Naive thymus-derived CD4-positive, alpha-beta T cell (primary cell): ENCODE measurements around the gene MEGF11. TPM values are rescaled to one million over a fixed set of nuclear protein-coding genes. Genes with fewer than 3 reads are reported as not detected.

Experiments used
- ATAC-seq: fragments of 150-1000 bp; cut with Tn5 transposase; 2 replicates; pipeline ENCODE4 v1.10.0; 2021; ENCODE audit warnings: mild to moderate bottlenecking, moderate library complexity
- CTCF ChIA-PET: fragments of 350-600 bp; sonication (Branson Sonifier 250); formaldehyde crosslinking; loops from one replicate; lab custom pipeline; 2021; ENCODE audit warnings: antibody characterized with exemption; lab: Charles Lee
- POLR2A ChIA-PET: fragments of 350-600 bp; sonication (Branson Sonifier 250); formaldehyde crosslinking; loops from one replicate; lab custom pipeline; 2021; ENCODE audit warnings: antibody characterized with exemption, inconsistent platforms; lab: Charles Lee
- DNase-seq, 9 donors: peaks; one replicate each; pipeline versions ENCODE4 v3.0.0 to v3.0.0-alpha.2; 2020 to 2022; ENCODE audit warnings: mixed read lengths in 1 of 9
- H3K27ac ChIP-seq: one replicate; pipeline ENCODE4 v1.7.0; 2013; ENCODE audit warnings: mild to moderate bottlenecking, low read depth, low read length, moderate library complexity
- H3K27me3 ChIP-seq, 2 donors: one replicate each; pipeline ENCODE4 v1.7.0; 2013; ENCODE audit warnings: low read length in 2 of 2, mild to moderate bottlenecking in 2 of 2, moderate library complexity in 2 of 2; ENCODE audit not compliant: control insufficient read depth in 2 of 2, insufficient read depth in 2 of 2
- H3K36me3 ChIP-seq, 3 experiments: 1 replicate in 2 of 3; 2 replicates in 1 of 3; pipeline ENCODE4 v1.7.0; 2013; ENCODE audit warnings: low read length in 3 of 3, mild to moderate bottlenecking in 3 of 3, moderate library complexity in 1 of 3; ENCODE audit not compliant: insufficient read depth in 3 of 3, control insufficient read depth in 2 of 3
- H3K4me1 ChIP-seq, 2 donors: one replicate each; pipeline ENCODE4 v1.7.0; 2013; ENCODE audit warnings: low read length in 2 of 2, mild to moderate bottlenecking in 2 of 2, moderate library complexity in 1 of 2; ENCODE audit not compliant: control insufficient read depth in 2 of 2, insufficient read depth in 2 of 2
- H3K4me3 ChIP-seq: 2 replicates; pipeline ENCODE4 v1.7.0; 2013; ENCODE audit warnings: mild to moderate bottlenecking, low read length
- H3K9me3 ChIP-seq, 3 experiments: 1 replicate in 2 of 3; 2 replicates in 1 of 3; pipeline ENCODE4 v1.7.0; 2013; ENCODE audit warnings: low read length in 3 of 3; ENCODE audit not compliant: control insufficient read depth in 2 of 3
- H3K27ac Mint-ChIP-seq, 9 donors: one replicate each; pipeline ENCODE4 v1.8.0; 2020 to 2022; ENCODE audit warnings: mixed read lengths in 9 of 9, mild to moderate bottlenecking in 8 of 9, moderate library complexity in 5 of 9, inconsistent platforms in 2 of 9
- H3K27me3 Mint-ChIP-seq, 5 donors: one replicate each; pipeline ENCODE4 v1.8.0; 2021 to 2022; ENCODE audit warnings: mixed read lengths in 5 of 5, mild to moderate bottlenecking in 1 of 5
- H3K36me3 Mint-ChIP-seq, 5 donors: one replicate each; pipeline ENCODE4 v1.8.0; 2020 to 2022; ENCODE audit warnings: mixed read lengths in 5 of 5, mild to moderate bottlenecking in 3 of 5, inconsistent platforms in 1 of 5
- H3K4me1 Mint-ChIP-seq, 7 donors: one replicate each; pipeline ENCODE4 v1.8.0; 2020 to 2022; ENCODE audit warnings: mixed read lengths in 7 of 7, mild to moderate bottlenecking in 3 of 7, inconsistent platforms in 1 of 7
- H3K4me3 Mint-ChIP-seq, 10 donors: one replicate each; pipeline ENCODE4 v1.8.0; 2020 to 2022; ENCODE audit warnings: mild to moderate bottlenecking in 10 of 10, mixed read lengths in 10 of 10, moderate library complexity in 6 of 10, inconsistent platforms in 2 of 10
- H3K9me3 Mint-ChIP-seq, 11 donors: one replicate each; pipeline ENCODE4 v1.8.0; 2020 to 2022; ENCODE audit warnings: mixed read lengths in 11 of 11, mild to moderate bottlenecking in 4 of 11, inconsistent platforms in 1 of 11, moderate library complexity in 1 of 11
- intact Hi-C, 2 donors: fragments of 100-400 bp; cut with micrococcal nuclease; formaldehyde crosslinking; loops; one replicate each; pipeline ENCODE4 v1.15.1; 2023
- polyA plus RNA-seq, 2 donors: library from polyadenylated mRNA; unstranded; fragments of 300-500 nt; fragmentation: Illumina TruSeq; gene quantifications; one replicate each; pipeline ENCODE4 v1.2.3, GENCODE V29; 2021
- total RNA-seq, 6 experiments: library from RNA in 5 of 6; stranded (reverse) in 5 of 6; gene quantifications; 1 replicate in 5 of 6; 2 replicates in 1 of 6; pipeline ENCODE4 v1.2.3 and lab custom pipeline; 2021 to 2026

The MEGF11 gene
- total and polyA plus RNA-seq, 7 experiments from 2014 or later, result 0.45 TPM; not detected in 6

GRCh38 chr15:66254951-66255676, 1.6 kb upstream of the MEGF11 start:
- POLR2A ChIA-PET, result no interaction called here
- no peak overlapping the region for H3K27ac Mint-ChIP-seq
- H3K27ac ChIP-seq, result no peak overlapping the region
- CTCF ChIA-PET, result interaction anchor here (0.6 to 1.5 kb wide), 2 partner anchors 15 to 1106 kb away, joined by 3 to 4 read pairs; no protein-coding TSS in a partner anchor
- intact Hi-C loops, result loop anchor here in 1 of 2 donors (5.0 kb wide), 1 partner anchor 37 kb away; the partner anchor contains the start of gene DIS3L
- no peaks in the 10 kb centered on the region for H3K9me3 Mint-ChIP-seq
- H3K27me3 Mint-ChIP-seq, result peaks cover 51 to 79% (median 59%) of the 10 kb centered on the region in 5 donors
- DNase-seq (no peak), ATAC-seq (no peak)
- H3K9me3 ChIP-seq, result no peaks in the 10 kb centered on the region
- H3K4me1 Mint-ChIP-seq, result peaks cover 7 to 28% (median 16%) of the 10 kb centered on the region in 7 donors
- peaks cover 0 to 4% (median 3%) of the 10 kb centered on the region in 5 donors for H3K36me3 Mint-ChIP-seq
- H3K4me3 Mint-ChIP-seq, result peak overlapping the region in 6 of 10 donors; percentile 14 to 96 (median 64)
- H3K4me1 ChIP-seq, result peaks cover 0 to 14% of the 10 kb centered on the region in 2 donors
- H3K36me3 ChIP-seq, result no peaks in the 10 kb centered on the region
- no peak overlapping the region for H3K4me3 ChIP-seq
- peaks cover 3 to 26% of the 10 kb centered on the region in 2 donors for H3K27me3 ChIP-seq

- CTCF ChIA-PET, result interaction anchor here (0.6 kb wide), 1 partner anchor 1106 kb away, joined by 3 read pairs; no protein-coding TSS in a partner anchor
- H3K27ac Mint-ChIP-seq, result peak overlapping the region in 1 of 9 donors; percentile 50
- H3K27me3 Mint-ChIP-seq, result peaks cover 53 to 82% (median 65%) of the 10 kb centered on the region in 5 donors
- DNase-seq, result no peak
- POLR2A ChIA-PET, result no interaction called here
- Histone ChIP-seq H3K9me3 (no peaks in the 10 kb centered on the region), H3K4me3 (peak overlapping the region; percentile 24), H3K36me3 (no peaks in the 10 kb centered on the region), H3K4me1 (peaks cover 0 to 14% of the 10 kb centered on the region in 2 donors), H3K27me3 (peaks cover 3 to 28% of the 10 kb centered on the region in 2 donors), H3K27ac (no peak overlapping the region)
- no peak for ATAC-seq
- no peaks in the 10 kb centered on the region for H3K9me3 Mint-ChIP-seq
- intact Hi-C loops, result loop anchor here in 1 of 2 donors (5.0 kb wide), 1 partner anchor 38 kb away; the partner anchor contains the start of gene DIS3L
- H3K4me3 Mint-ChIP-seq, result peak overlapping the region; percentile 78 to 96 (median 88)
- peaks cover 0 to 4% (median 3%) of the 10 kb centered on the region in 5 donors for H3K36me3 Mint-ChIP-seq
- H3K4me1 Mint-ChIP-seq, result peaks cover 7 to 28% (median 16%) of the 10 kb centered on the region in 7 donors
Observed at GRCh38 chr15:66254089-66254950, 770 bp upstream of the MEGF11 start.

GRCh38 chr15:66252685-66253417, 699 bp downstream of the MEGF11 start:
- H3K4me1 ChIP-seq, result peaks cover 0 to 14% of the 10 kb centered on the region in 2 donors
- CTCF ChIA-PET, result no interaction called here
- Mint-ChIP-seq H3K4me1 (peaks cover 7 to 28% (median 18%) of the 10 kb centered on the region in 7 donors), H3K27me3 (peaks cover 56 to 88% (median 73%) of the 10 kb centered on the region in 5 donors), H3K36me3 (peaks cover 0 to 4% (median 3%) of the 10 kb centered on the region in 5 donors), H3K27ac (no peak overlapping the region), H3K4me3 (peak overlapping the region; percentile 65 to 96 (median 79)), H3K9me3 (no peaks in the 10 kb centered on the region)
- intact Hi-C loops, result loop anchor here (1.0 to 5.0 kb wide), 4 partner anchors 34 to 245 kb away; partner anchors contain the start of genes DIS3L (in 1 of the 2) and SNAPC5 (in 1 of the 2)
- DNase-seq, result peak in 4 of 9 donors; percentile 7 to 39 (median 13)
- POLR2A ChIA-PET, result no interaction called here
- peaks cover 3 to 28% of the 10 kb centered on the region in 2 donors for H3K27me3 ChIP-seq
- H3K4me3 ChIP-seq, result peak overlapping the region; percentile 76
- no peak overlapping the region for H3K27ac ChIP-seq
- no peaks in the 10 kb centered on the region for H3K36me3 ChIP-seq
- ATAC-seq, result peak; percentile 49
- H3K9me3 ChIP-seq, result no peaks in the 10 kb centered on the region

- peaks cover 0 to 4% (median 3%) of the 10 kb centered on the region in 5 donors for H3K36me3 Mint-ChIP-seq
- DNase-seq (peak in 7 of 9 donors; percentile 22 to 63 (median 36)), ATAC-seq (peak; percentile 73)
- POLR2A ChIA-PET, result no interaction called here
- H3K27ac Mint-ChIP-seq, result no peak overlapping the region
- intact Hi-C loops, result loop anchor here (1.0 to 5.0 kb wide), 4 partner anchors 35 to 246 kb away; partner anchors contain the start of genes DIS3L (in 1 of the 2) and SNAPC5 (in 1 of the 2)
- peaks cover 7 to 28% (median 18%) of the 10 kb centered on the region in 7 donors for H3K4me1 Mint-ChIP-seq
- H3K36me3 ChIP-seq, result no peaks in the 10 kb centered on the region
- H3K27me3 Mint-ChIP-seq, result peaks cover 54 to 89% (median 70%) of the 10 kb centered on the region in 5 donors
- CTCF ChIA-PET, result interaction anchor here (0.5 kb wide), 1 partner anchor 325 kb away, joined by 3 read pairs; no protein-coding TSS in a partner anchor
- H3K9me3 Mint-ChIP-seq, result no peaks in the 10 kb centered on the region
- H3K4me3 ChIP-seq, result peak overlapping the region; percentile 76
- peaks cover 0 to 14% of the 10 kb centered on the region in 2 donors for H3K4me1 ChIP-seq
- peaks cover 3 to 28% of the 10 kb centered on the region in 2 donors for H3K27me3 ChIP-seq
- H3K4me3 Mint-ChIP-seq, result peak overlapping the region; percentile 58 to 96 (median 79)
- no peaks in the 10 kb centered on the region for H3K9me3 ChIP-seq
- no peak overlapping the region for H3K27ac ChIP-seq
Observed at GRCh38 chr15:66251790-66252684, 1.5 kb downstream of the MEGF11 start.

- Mint-ChIP-seq H3K4me3 (peak overlapping the region; percentile 25 to 96 (median 68)), H3K4me1 (peaks cover 7 to 28% (median 18%) of the 10 kb centered on the region in 7 donors), H3K36me3 (peaks cover 0 to 4% (median 3%) of the 10 kb centered on the region in 5 donors), H3K9me3 (no peaks in the 10 kb centered on the region), H3K27ac (peak overlapping the region in 2 of 9 donors; percentile 1 to 34), H3K27me3 (peaks cover 46 to 85% (median 66%) of the 10 kb centered on the region in 5 donors)
- Histone ChIP-seq H3K27me3 (peaks cover 3 to 28% of the 10 kb centered on the region in 2 donors), H3K36me3 (no peaks in the 10 kb centered on the region), H3K9me3 (no peaks in the 10 kb centered on the region), H3K4me3 (no peak overlapping the region), H3K27ac (no peak overlapping the region), H3K4me1 (peaks cover 0 to 14% of the 10 kb centered on the region in 2 donors)
- no peak for ATAC-seq
- ChIA-PET CTCF (interaction anchor here (0.5 to 0.7 kb wide), 3 partner anchors 253 to 804 kb away, joined by 3 read pairs; no protein-coding TSS in a partner anchor), POLR2A (no interaction called here)
- intact Hi-C loops, result loop anchor here in 1 of 2 donors (5.0 kb wide), 1 partner anchor 41 kb away; the partner anchor contains the start of gene DIS3L
- DNase-seq, result no peak
Observed at GRCh38 chr15:66251065-66251789, 2.3 kb downstream of the MEGF11 start.
